COLO668 (cell line): ENCODE data around the gene GSAP.
"Not testable (repeated sequence)": the region's sequence is repeated elsewhere in the genome, so short reads cannot be mapped to it uniquely, and the experiment has no call there.

Experiments used
- DNase-seq: peaks from one replicate; lab custom pipeline; 2025; ENCODE audit not compliant: unreplicated experiment; lab: John Stamatoyannopoulos, UW

The GSAP gene

GRCh38 chr7:77290425-77290824 is 125.7 kb downstream of the GSAP start:
- DNase-seq, result no peak

- no peak for DNase-seq
Measured at GRCh38 chr7:77289387-77289786, 126.8 kb downstream of the GSAP start.

- DNase-seq, result no peak
Measured at GRCh38 chr7:77288676-77289320, 127.4 kb downstream of the GSAP start.

- no peak for DNase-seq
Measured at GRCh38 chr7:77284616-77285015, 131.5 kb downstream of the GSAP start.

GRCh38 chr7:77284005-77284404 is 132.1 kb downstream of the GSAP start:
- no peak for DNase-seq

GRCh38 chr7:77282897-77283296 is 133.3 kb downstream of the GSAP start:
- no peak for DNase-seq

- DNase-seq, result no peak
Measured at GRCh38 chr7:77281780-77282478, 134.2 kb downstream of the GSAP start.

GRCh38 chr7:77276120-77276519 is 140.0 kb downstream of the GSAP start:
- DNase-seq, result no peak

GRCh38 chr7:77275663-77276062 is 140.5 kb downstream of the GSAP start:
- DNase-seq, result not testable (repeated sequence)

GRCh38 chr7:77271766-77272165 is 144.4 kb downstream of the GSAP start:
- DNase-seq, result no peak

- no peak for DNase-seq
Measured at GRCh38 chr7:77270094-77270480, 146.1 kb downstream of the GSAP start.

- DNase-seq, result no peak
Measured at GRCh38 chr7:77269360-77270093, 146.6 kb downstream of the GSAP start.

GRCh38 chr7:77266291-77266794 is 149.8 kb downstream of the GSAP start:
- no peak for DNase-seq

- DNase-seq, result no peak
Measured at GRCh38 chr7:77265666-77266065, 150.5 kb downstream of the GSAP start.

GRCh38 chr7:77262316-77262715 is 153.8 kb downstream of the GSAP start:
- DNase-seq, result no peak
